Osteoblast (primary cell): ENCODE results near the gene GRM7. TPM values are rescaled to one million over a fixed set of nuclear protein-coding genes. Genes with fewer than 3 reads are reported as not detected.

Experiments
- DNase-seq: peaks from one replicate; pipeline ENCODE4 v3.0.0; 2011; ENCODE audit warnings: low spot score, mixed read lengths; ENCODE audit not compliant: insufficient read length; ENCODE audit errors: missing footprints
- H2AFZ ChIP-seq: 2 replicates; pipeline ENCODE4 v1.6.0; 2011; ENCODE audit warnings: mild to moderate bottlenecking, low read length
- H3K27ac ChIP-seq: 2 replicates; pipeline ENCODE4 v1.5.1; 2011; ENCODE audit warnings: mild to moderate bottlenecking, low read depth, low read length, moderate library complexity
- H3K27me3 ChIP-seq: 2 replicates; pipeline ENCODE4 v1.6.0; 2012; ENCODE audit warnings: mild to moderate bottlenecking, control low read depth, inconsistent platforms, low read length, moderate library complexity; ENCODE audit not compliant: insufficient read depth
- H3K36me3 ChIP-seq: 2 replicates; pipeline ENCODE4 v1.5.1; 2011; ENCODE audit warnings: mild to moderate bottlenecking, low read length, control low read depth, moderate library complexity; ENCODE audit not compliant: insufficient read depth
- H3K4me1 ChIP-seq: 2 replicates; pipeline ENCODE4 v1.5.1; 2011; ENCODE audit warnings: mild to moderate bottlenecking, low read length, control low read depth, moderate library complexity; ENCODE audit not compliant: insufficient read depth
- H3K4me2 ChIP-seq: 2 replicates; pipeline ENCODE4 v1.6.0; 2011; ENCODE audit warnings: mild to moderate bottlenecking, low read length; ENCODE audit not compliant: insufficient read depth
- H3K4me3 ChIP-seq: fragments of 200-600 bp; sonication (generic); 3 replicates; pipeline ENCODE4 v1.5.1; 2012; ENCODE audit warnings: mild to moderate bottlenecking, low read length, inconsistent platforms; ENCODE audit not compliant: insufficient read depth
- H3K79me2 ChIP-seq: 2 replicates; pipeline ENCODE4 v1.6.0; 2012; ENCODE audit warnings: mild to moderate bottlenecking, low read length, control low read depth, inconsistent platforms; ENCODE audit not compliant: insufficient read depth
- H3K9me3 ChIP-seq: 2 replicates; pipeline ENCODE4 v1.5.1; 2011; ENCODE audit warnings: low read depth, low read length, control low read depth
- H4K20me1 ChIP-seq: 2 replicates; pipeline ENCODE4 v1.6.0; 2012; ENCODE audit warnings: mild to moderate bottlenecking, low read length, control low read depth; ENCODE audit not compliant: insufficient read depth
- CTCF ChIP-seq: IDR thresholded peaks from 2 replicates; pipeline ENCODE4 v1.5.1; 2011; ENCODE audit warnings: mild to moderate bottlenecking, low read depth, low read length, moderate library complexity; ENCODE audit errors: extremely low read depth
- total RNA-seq: library from RNA; depleted of rRNA; stranded (reverse); fragments of >200 nt; gene quantifications from 2 replicates; pipeline ENCODE4 v1.2.3, GENCODE V29; 2012

Gene GRM7
- total RNA-seq, 1 donor: not detected

- H3K4me2 ChIP-seq: no peak overlapping the region
- no peaks in the 10 kb centered on the region for H3K9me3 ChIP-seq
- no peak for DNase-seq
- H3K4me3 ChIP-seq: no peak overlapping the region
- no peaks in the 10 kb centered on the region for H3K79me2 ChIP-seq
- H3K27ac ChIP-seq: no peak overlapping the region
- H3K27me3 ChIP-seq: no peaks in the 10 kb centered on the region
- no peaks in the 10 kb centered on the region for H4K20me1 ChIP-seq
- no peak for TF ChIP-seq CTCF
- H2AFZ ChIP-seq: no peak overlapping the region
- no peaks in the 10 kb centered on the region for H3K36me3 ChIP-seq
- H3K4me1 ChIP-seq: no peaks in the 10 kb centered on the region
Observed at GRCh38 chr3:7788881-7789280, 928.0 kb downstream of the GRM7 start.

GRCh38 chr3:7789324-7789723 lies 928.4 kb downstream of the GRM7 start:
- Histone ChIP-seq H2AFZ (no peak overlapping the region), H3K27ac (no peak overlapping the region), H3K4me1 (no peaks in the 10 kb centered on the region), H3K27me3 (no peaks in the 10 kb centered on the region), H3K36me3 (no peaks in the 10 kb centered on the region), H4K20me1 (no peaks in the 10 kb centered on the region), H3K4me2 (no peak overlapping the region), H3K9me3 (no peaks in the 10 kb centered on the region), H3K4me3 (no peak overlapping the region), H3K79me2 (no peaks in the 10 kb centered on the region)
- no peak for DNase-seq
- TF ChIP-seq CTCF: no peak

- H3K4me2 ChIP-seq: no peak overlapping the region
Observed at GRCh38 chr3:7790141-7790540, 929.2 kb downstream of the GRM7 start.

More at GRCh38 chr3:7790141-7790540, 929.2 kb downstream of the GRM7 start:
- Histone ChIP-seq H3K4me3 (no peak overlapping the region), H2AFZ (no peak overlapping the region), H3K27ac (no peak overlapping the region), H3K79me2 (no peaks in the 10 kb centered on the region), H3K9me3 (no peaks in the 10 kb centered on the region), H3K4me1 (no peaks in the 10 kb centered on the region), H3K27me3 (no peaks in the 10 kb centered on the region), H4K20me1 (no peaks in the 10 kb centered on the region), H3K36me3 (no peaks in the 10 kb centered on the region)
- DNase-seq: no peak
- no peak for TF ChIP-seq CTCF
